Measurements from ENCODE around the gene PTPDC1. TPM values are rescaled to one million over a fixed set of nuclear protein-coding genes. Genes with fewer than 3 reads are reported as not detected.

PTPDC1 gene
- total and polyA plus RNA-seq, 2 of the 8 experiments (the other 6 are each of a cell fraction or from before 2014, with no cell fraction given) = 4.1 to 7.3 TPM

GRCh38 chr9:94142353-94142752 lies 58.1 kb downstream of the PTPDC1 start:
- no peak overlapping the region for H2AK5ac ChIP-seq (ENCODE audit: low read depth, low read length)
- H3K18ac ChIP-seq (ENCODE audit: extremely low read depth, low read length) = no peak overlapping the region
- FAIRE-seq = no peak
- H3K4me3 ChIP-seq (ENCODE audit: extremely low read depth in 1 of 4, insufficient read depth in 2 of 4, low read depth in 3 of 4, low read length in 4 of 4) = no peak overlapping the region
- H4K8ac ChIP-seq (ENCODE audit: extremely low read depth, insufficient read depth, low read length) = no peak overlapping the region
- no peak overlapping the region for H2BK120ac ChIP-seq (replicated peaks; ENCODE audit: low read depth, low read length)
- H4K20me1 ChIP-seq (replicated peaks in 1 of 2; ENCODE audit: control insufficient read depth in 1 of 2, insufficient read depth in 2 of 2, low read length in 2 of 2) = no peaks in the 10 kb centered on the region
- H3K23me2 ChIP-seq (ENCODE audit: low read depth, low read length) = no peaks in the 10 kb centered on the region
- no peak overlapping the region for H3K4me2 ChIP-seq (ENCODE audit: insufficient read depth in 1 of 2, low read depth in 2 of 2, low read length in 2 of 2)
- ChIA-PET CTCF (ENCODE audit: partially characterized antibody) (no interaction called here), POLR2A (ENCODE audit: partially characterized antibody) (interaction anchor here (1.1 kb wide), 1 partner anchor 9 kb away, joined by 3 read pairs; no protein-coding TSS in a partner anchor)
- 91% methylated on average over 5 of the region's 5 CpGs; no CpG with 5 or more reads in 1 of the 2 experiments for WGBS, 2 experiments (ENCODE audit: extremely low coverage in 1 of 2, insufficient coverage in 1 of 2, insufficient read length in 1 of 2, insufficient replicate concordance in 2 of 2, low coverage in 1 of 2, low lambda C conversion rate in 2 of 2, missing lambda C conversion rate in 1 of 2)
- H2BK15ac ChIP-seq (ENCODE audit: low read length) = no peak overlapping the region
- no peak for DNase-seq (ENCODE audit: low read depth in 1 of 2, low spot score in 2 of 2)
- no peaks in the 10 kb centered on the region for H3K79me1 ChIP-seq (ENCODE audit: low read depth, low read length)
- H2BK20ac ChIP-seq (ENCODE audit: low read length) = no peak overlapping the region
- H3K36me3 ChIP-seq (ENCODE audit: control insufficient read depth in 2 of 4, insufficient read depth in 4 of 4, low read length in 3 of 4) = no peaks in the 10 kb centered on the region
- no peak overlapping the region for H2BK5ac ChIP-seq (ENCODE audit: low read depth, low read length)
- H3K4ac ChIP-seq (replicated peaks; ENCODE audit: insufficient read length, low read depth, low read length) = no peak overlapping the region
- no peak overlapping the region for H3K27ac ChIP-seq (ENCODE audit: low read depth, low read length)
- H4K5ac ChIP-seq (ENCODE audit: insufficient read length, low read depth, low read length) = no peak overlapping the region
- no peak overlapping the region for H2AFZ ChIP-seq (ENCODE audit: low read length)
- H3K14ac ChIP-seq (ENCODE audit: insufficient read length) = no peak overlapping the region
- H4K91ac ChIP-seq (replicated peaks; ENCODE audit: insufficient read length, low read length) = no peak overlapping the region
- H3K4me1 ChIP-seq (replicated peaks in 1 of 4; ENCODE audit: control insufficient read depth in 3 of 4, insufficient read depth in 4 of 4, low read length in 3 of 4) = no peaks in the 10 kb centered on the region; a peak in 1 of 7 replicates
- H3K9me3 ChIP-seq (ENCODE audit: insufficient read depth in 2 of 2, low read depth in 1 of 2, low read length in 1 of 2) = no peaks in the 10 kb centered on the region
- H3K9ac ChIP-seq (replicated peaks in 1 of 4; ENCODE audit: extremely low read depth in 1 of 4, low read depth in 3 of 4, low read length in 3 of 4) = no peak overlapping the region
- no peak overlapping the region for H2BK12ac ChIP-seq (ENCODE audit: low read depth, low read length)
- no peak overlapping the region for H3K56ac ChIP-seq (replicated peaks; ENCODE audit: insufficient read length, low read depth, low read length)
- H3K23ac ChIP-seq (ENCODE audit: insufficient read length) = no peak overlapping the region
- H3K27me3 ChIP-seq (replicated peaks in 1 of 4; ENCODE audit: control insufficient read depth in 3 of 4, extremely low read depth in 1 of 4, insufficient read depth in 3 of 4, low read length in 3 of 4) = no peaks in the 10 kb centered on the region
- TF ChIP-seq SUZ12 (IDR thresholded peaks at IDR 0.05; ENCODE audit: low read length) (no peak), NRF1 (IDR thresholded peaks at IDR 0.05; ENCODE audit: low read depth, low read length) (no peak), KDM5A (IDR thresholded peaks at IDR 0.05; ENCODE audit: low read length) (no peak), TAF7 (optimal IDR thresholded peaks at IDR 0.05; ENCODE audit: borderline replicate concordance, low read depth, low read length) (no peak), USF2 (IDR thresholded peaks at IDR 0.05; ENCODE audit: low read length) (no peak), TBP (IDR thresholded peaks at IDR 0.05; ENCODE audit: low read depth, low read length) (no peak), SP2 (IDR thresholded peaks at IDR 0.05; ENCODE audit: low read length) (no peak), ASH2L (IDR thresholded peaks at IDR 0.05; ENCODE audit: low read length) (no peak), NANOG (IDR thresholded peaks at IDR 0.05; ENCODE audit: insufficient read depth, low read depth, low read length, poor library complexity, severe bottlenecking) (no peak), RXRA (IDR thresholded peaks at IDR 0.05; ENCODE audit: insufficient read depth, low read depth, low read length) (no peak), CTBP2 (IDR thresholded peaks at IDR 0.05; ENCODE audit: borderline replicate concordance, insufficient read depth, insufficient read length, low read length) (no peak), EP300 (IDR thresholded peaks at IDR 0.05; ENCODE audit: borderline replicate concordance in 1 of 2, low read depth in 2 of 2, low read length in 2 of 2) (no peak)
- H3K79me2 ChIP-seq (ENCODE audit: control insufficient read depth in 1 of 2, insufficient read depth in 2 of 2, low read length in 2 of 2) = no peaks in the 10 kb centered on the region
